ENCODE data around the gene KIF3A. TPM values are rescaled to one million over a fixed set of nuclear protein-coding genes. Genes with fewer than 3 reads are reported as not detected.

KIF3A gene
- total RNA-seq, 4 donors from 2014 or later: 1.5 to 32.2 (median 4.0) TPM

DNA sequence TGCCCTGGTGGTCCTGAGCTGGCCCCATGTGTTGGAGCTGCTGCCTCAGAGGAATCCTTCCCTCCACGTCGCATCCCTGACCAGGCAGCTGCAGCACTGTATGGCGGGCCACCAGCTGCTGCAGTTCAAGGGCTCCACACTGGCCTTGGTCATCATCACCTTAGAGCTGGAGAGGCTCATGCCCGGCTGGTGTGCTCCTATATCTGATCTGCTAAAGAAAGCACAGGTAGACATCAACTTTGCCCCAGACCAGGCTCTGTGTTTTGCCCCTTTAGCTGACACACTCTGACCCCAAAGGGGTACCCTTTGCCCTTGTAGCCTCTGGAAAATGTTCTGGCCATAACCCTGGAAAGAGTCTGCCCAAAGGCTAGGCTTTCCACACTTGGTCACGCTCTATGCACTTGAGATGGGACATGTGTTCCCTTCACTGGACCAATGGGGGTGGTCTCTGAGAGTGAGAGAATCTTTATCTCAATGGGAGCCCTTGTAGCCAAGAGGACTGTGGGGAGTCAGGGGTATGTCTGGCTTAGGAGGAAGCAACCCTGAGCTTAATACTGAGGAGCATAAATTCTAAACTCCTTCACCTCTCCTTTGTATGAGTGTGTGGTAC lies 14.7 kb upstream of the KIF3A start:
- DNase-seq: no peak

DNA sequence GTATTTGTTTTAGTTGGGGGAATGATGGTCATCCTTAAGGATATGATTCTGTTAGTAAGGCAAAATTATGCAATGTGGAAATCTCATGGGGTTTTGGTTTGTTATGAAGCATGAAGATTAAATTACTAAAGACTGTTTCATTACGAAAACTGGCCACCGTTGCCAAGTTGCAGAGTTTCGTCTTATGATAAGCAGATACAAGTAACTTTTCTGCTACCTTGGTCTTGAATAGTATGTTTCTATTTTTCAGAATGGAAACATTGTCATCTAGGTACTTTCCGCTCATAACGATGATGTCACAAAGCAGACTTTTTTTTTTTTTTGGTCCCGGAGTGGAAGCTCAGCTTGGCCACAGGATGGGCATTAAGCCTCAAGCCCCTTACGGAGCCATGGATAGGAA lies 14.1 kb upstream of the KIF3A start:
- Histone ChIP-seq H3K4me3 (no peak overlapping the region), H3K4me1 (peaks cover 0 to 12% (median 0%) of the 10 kb centered on the region in 4 donors), H3K27ac (no peak overlapping the region), H3K9me3 (no peaks in the 10 kb centered on the region), H3K36me3 (no peaks in the 10 kb centered on the region), H3K27me3 (no peaks in the 10 kb centered on the region)
- DNase-seq: no peak
- TF ChIP-seq POLR2A (IDR thresholded peaks at IDR 0.05): no peak
- TF ChIP-seq, protein P1, sequence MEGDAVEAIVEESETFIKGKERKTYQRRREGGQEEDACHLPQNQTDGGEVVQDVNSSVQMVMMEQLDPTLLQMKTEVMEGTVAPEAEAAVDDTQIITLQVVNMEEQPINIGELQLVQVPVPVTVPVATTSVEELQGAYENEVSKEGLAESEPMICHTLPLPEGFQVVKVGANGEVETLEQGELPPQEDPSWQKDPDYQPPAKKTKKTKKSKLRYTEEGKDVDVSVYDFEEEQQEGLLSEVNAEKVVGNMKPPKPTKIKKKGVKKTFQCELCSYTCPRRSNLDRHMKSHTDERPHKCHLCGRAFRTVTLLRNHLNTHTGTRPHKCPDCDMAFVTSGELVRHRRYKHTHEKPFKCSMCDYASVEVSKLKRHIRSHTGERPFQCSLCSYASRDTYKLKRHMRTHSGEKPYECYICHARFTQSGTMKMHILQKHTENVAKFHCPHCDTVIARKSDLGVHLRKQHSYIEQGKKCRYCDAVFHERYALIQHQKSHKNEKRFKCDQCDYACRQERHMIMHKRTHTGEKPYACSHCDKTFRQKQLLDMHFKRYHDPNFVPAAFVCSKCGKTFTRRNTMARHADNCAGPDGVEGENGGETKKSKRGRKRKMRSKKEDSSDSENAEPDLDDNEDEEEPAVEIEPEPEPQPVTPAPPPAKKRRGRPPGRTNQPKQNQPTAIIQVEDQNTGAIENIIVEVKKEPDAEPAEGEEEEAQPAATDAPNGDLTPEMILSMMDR (IDR thresholded peaks at IDR 0.05): no peak

More for the DNA sequence above, 14.7 kb upstream of the KIF3A start:
- TF ChIP-seq, protein P1 (IDR thresholded peaks at IDR 0.05): no peak
- no peak for TF ChIP-seq POLR2A (IDR thresholded peaks at IDR 0.05)
- no peak overlapping the region for H3K27ac ChIP-seq
- H3K4me1 ChIP-seq: peaks cover 0 to 10% (median 0%) of the 10 kb centered on the region in 4 donors
- no peaks in the 10 kb centered on the region for H3K9me3 ChIP-seq
- H3K36me3 ChIP-seq: no peaks in the 10 kb centered on the region
- no peaks in the 10 kb centered on the region for H3K27me3 ChIP-seq
- no peak overlapping the region for H3K4me3 ChIP-seq

DNA sequence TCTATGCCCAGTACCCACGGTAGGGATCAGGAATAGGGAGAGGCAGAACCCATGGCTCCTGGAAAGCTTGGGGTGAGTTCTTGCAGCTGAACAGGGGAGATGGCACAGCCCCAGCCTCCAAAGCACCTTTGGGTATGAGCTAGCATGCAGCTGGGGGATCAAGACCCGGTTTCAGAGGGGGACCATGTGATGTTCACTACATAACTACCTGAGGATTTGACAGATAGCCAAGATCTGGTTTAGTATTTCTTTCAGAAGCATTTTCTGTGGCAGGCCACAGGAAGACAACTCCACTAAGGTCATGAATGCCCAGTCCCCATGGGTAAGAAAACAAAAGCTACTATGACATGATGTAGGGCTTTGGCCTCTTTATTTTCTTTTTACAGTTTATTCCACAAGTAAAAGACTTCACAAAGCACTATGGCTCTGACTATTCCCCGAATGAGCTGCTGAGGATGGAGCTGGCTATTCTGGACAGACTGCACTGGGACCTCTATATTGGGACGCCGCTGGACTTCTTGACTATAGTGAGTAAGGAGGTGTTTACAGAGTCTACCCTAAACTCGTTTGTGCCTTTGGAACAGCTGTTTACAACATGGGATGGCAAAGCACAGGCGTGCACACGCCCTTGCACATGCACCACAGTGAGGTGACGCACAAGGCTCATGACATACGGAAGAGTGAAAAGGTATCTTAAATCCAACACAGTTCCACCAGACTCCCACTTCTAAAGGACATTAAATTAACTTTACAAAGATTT lies 13.3 kb upstream of the KIF3A start:
- TF ChIP-seq, protein P1 (IDR thresholded peaks at IDR 0.05): no peak
- TF ChIP-seq POLR2A (IDR thresholded peaks at IDR 0.05): no peak
- Histone ChIP-seq H3K27me3 (peaks cover 0 to 3% of the 10 kb centered on the region in 2 donors), H3K4me3 (no peak overlapping the region), H3K27ac (no peak overlapping the region), H3K4me1 (peaks cover 0 to 12% (median 0%) of the 10 kb centered on the region in 4 donors), H3K36me3 (no peaks in the 10 kb centered on the region), H3K9me3 (no peaks in the 10 kb centered on the region)
- DNase-seq: no peak

DNA sequence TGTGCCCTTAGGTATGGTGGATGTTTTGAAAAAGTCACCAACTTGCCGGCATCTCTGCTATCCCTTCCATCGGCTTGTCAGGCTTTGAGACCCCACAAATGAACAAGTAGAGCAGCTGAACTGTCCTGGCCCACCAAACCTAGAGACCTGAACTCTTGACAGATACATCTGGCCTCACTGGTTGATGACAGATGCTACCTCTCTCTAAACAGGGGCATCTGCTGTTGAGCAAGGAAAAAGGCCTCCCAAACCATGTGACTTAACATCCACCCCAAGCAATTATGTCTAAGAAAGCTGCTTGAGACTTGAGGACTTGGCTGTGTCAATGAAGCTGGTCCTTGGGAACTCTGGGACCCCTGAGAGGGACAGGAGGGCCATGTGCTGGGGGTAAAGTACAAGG lies 12.2 kb upstream of the KIF3A start:
- Histone ChIP-seq H3K4me3 (no peak overlapping the region), H3K36me3 (no peaks in the 10 kb centered on the region), H3K27me3 (peaks cover 0 to 3% of the 10 kb centered on the region in 2 donors), H3K27ac (no peak overlapping the region), H3K9me3 (no peaks in the 10 kb centered on the region), H3K4me1 (peaks cover 0 to 12% (median 0%) of the 10 kb centered on the region in 4 donors)
- no peak for DNase-seq
- TF ChIP-seq, protein P1 (IDR thresholded peaks at IDR 0.05): no peak
- no peak for TF ChIP-seq POLR2A (IDR thresholded peaks at IDR 0.05)

DNA sequence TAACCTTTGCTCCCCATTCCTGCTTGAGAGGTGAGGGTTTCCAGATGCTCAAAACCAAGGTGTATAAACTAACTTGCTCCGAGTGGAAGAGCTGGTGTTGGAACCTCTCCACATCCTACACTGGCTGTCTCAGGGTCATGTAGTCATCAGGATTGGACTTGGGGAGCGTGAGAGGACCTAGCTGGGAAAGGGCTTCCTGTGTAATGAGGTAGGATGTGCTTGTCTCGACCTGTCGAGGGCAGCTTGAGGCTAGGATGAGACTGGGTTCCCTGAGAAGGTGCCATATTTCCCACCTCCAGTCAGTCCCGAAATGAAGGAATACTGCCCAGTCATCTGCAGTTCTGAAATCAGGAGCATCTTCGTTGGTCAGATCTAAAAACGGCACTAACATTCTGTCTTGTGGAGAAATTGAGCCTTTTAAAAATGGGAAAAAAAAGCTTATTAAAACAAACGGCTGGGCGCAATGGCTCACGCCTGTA lies 11.2 kb upstream of the KIF3A start:
- Histone ChIP-seq H3K4me3 (no peak overlapping the region), H3K9me3 (no peaks in the 10 kb centered on the region), H3K27me3 (peaks cover 0 to 3% of the 10 kb centered on the region in 2 donors), H3K36me3 (no peaks in the 10 kb centered on the region), H3K4me1 (peaks cover 0 to 12% (median 0%) of the 10 kb centered on the region in 4 donors), H3K27ac (no peak overlapping the region)
- no peak for TF ChIP-seq POLR2A (IDR thresholded peaks at IDR 0.05)
- TF ChIP-seq, protein P1 (IDR thresholded peaks at IDR 0.05): no peak
- DNase-seq: no peak

All from Peyer's patch (tissue), 4 donors.